ENCODE results near the gene TRAF3IP1.

DNA sequence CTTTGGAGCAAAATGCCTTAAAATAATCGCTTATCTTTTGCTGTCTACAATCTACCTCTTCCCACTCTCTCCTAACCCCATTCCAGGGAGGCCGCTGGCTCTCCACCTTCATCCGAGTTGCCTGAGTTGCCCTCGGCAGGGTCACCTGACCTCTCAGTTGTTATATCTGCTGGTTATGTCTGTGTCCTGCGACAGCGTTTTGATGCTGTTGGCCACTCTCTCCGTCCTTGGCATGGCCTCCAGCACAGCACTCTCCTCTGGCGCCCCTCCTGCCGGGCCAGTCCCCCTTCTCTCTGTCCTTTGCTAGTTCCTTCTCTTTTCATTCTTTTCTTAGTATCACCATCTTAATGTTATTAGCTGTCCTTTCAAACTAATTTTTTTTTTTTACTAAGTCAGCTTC lies 41.6 kb downstream of the TRAF3IP1 start:
- TF ChIP-seq PAX5 (IDR thresholded peaks at IDR 0.05; ENCODE audit: insufficient read depth, low read length, severe bottlenecking) (no peak), POLR2A (IDR thresholded peaks at IDR 0.05; ENCODE audit: low read depth, low read length) (no peak), TAF1 (IDR thresholded peaks at IDR 0.05; ENCODE audit: low read depth, low read length) (no peak), POLR2AphosphoS5 (IDR thresholded peaks at IDR 0.05; ENCODE audit: low read depth, low read length) (no peak)
